Astrocyte (in vitro differentiated cells and primary cell): ENCODE data around the gene EGLN2. TPM values are rescaled to one million over a fixed set of nuclear protein-coding genes. Genes with fewer than 3 reads are reported as not detected.

Experiments
- DNase-seq: peaks from one replicate; pipeline ENCODE4 v3.0.0-alpha.2; 2010; ENCODE audit warnings: low read depth
- FAIRE-seq: peaks from 2 replicates; lab custom pipeline; 2011; peaks lifted over from hg19 to GRCh38; lab: Jason Lieb, UNC
- H2AFZ ChIP-seq: 2 replicates; pipeline ENCODE4 v1.6.0; 2012; ENCODE audit warnings: low read depth, low read length, inconsistent platforms
- H3K27ac ChIP-seq: 2 replicates; pipeline ENCODE4 v1.5.1; 2011; ENCODE audit warnings: low read depth, low read length, inconsistent platforms
- H3K27me3 ChIP-seq: 2 replicates; pipeline ENCODE4 v1.6.0; 2011; ENCODE audit warnings: low read length, inconsistent platforms; ENCODE audit not compliant: insufficient read depth
- H3K36me3 ChIP-seq: 2 replicates; pipeline ENCODE4 v1.5.1; 2011; ENCODE audit warnings: low read length, inconsistent platforms; ENCODE audit not compliant: insufficient read depth
- H3K4me1 ChIP-seq: 2 replicates; pipeline ENCODE4 v1.5.1; 2011; ENCODE audit warnings: low read length, inconsistent platforms; ENCODE audit not compliant: insufficient read depth
- H3K4me2 ChIP-seq: 2 replicates; pipeline ENCODE4 v1.6.0; 2012; ENCODE audit warnings: low read length, inconsistent platforms
- H3K4me3 ChIP-seq: 2 replicates; pipeline ENCODE4 v1.5.1; 2011; ENCODE audit warnings: low read depth, mild to moderate bottlenecking, low read length, inconsistent platforms; ENCODE audit not compliant: insufficient read depth
- H3K79me2 ChIP-seq: 2 replicates; pipeline ENCODE4 v1.6.0; 2012; ENCODE audit warnings: mild to moderate bottlenecking, low read length, inconsistent platforms; ENCODE audit not compliant: insufficient read depth
- H3K9ac ChIP-seq: 2 replicates; pipeline ENCODE4 v1.6.0; 2012; ENCODE audit warnings: mild to moderate bottlenecking, low read length, inconsistent platforms
- H3K9me3 ChIP-seq: 2 replicates; pipeline ENCODE4 v1.5.1; 2012; ENCODE audit warnings: low read depth, mild to moderate bottlenecking, low read length, inconsistent platforms; ENCODE audit not compliant: insufficient read depth
- H4K20me1 ChIP-seq: 2 replicates; pipeline ENCODE4 v1.6.0; 2012; ENCODE audit warnings: low read length, inconsistent platforms; ENCODE audit not compliant: insufficient read depth
- H3K27ac Mint-ChIP-seq: one replicate; pipeline ENCODE4 v1.8.0; 2021; ENCODE audit warnings: mild to moderate bottlenecking, mixed read lengths; ENCODE audit not compliant: unreplicated experiment
- H3K27me3 Mint-ChIP-seq: one replicate; pipeline ENCODE4 v1.8.0; 2021; ENCODE audit warnings: low read depth, mixed read lengths; ENCODE audit not compliant: unreplicated experiment
- H3K36me3 Mint-ChIP-seq: one replicate; pipeline ENCODE4 v1.8.0; 2021; ENCODE audit warnings: low read depth, mixed read lengths; ENCODE audit not compliant: unreplicated experiment
- H3K4me1 Mint-ChIP-seq: one replicate; pipeline ENCODE4 v1.8.0; 2021; ENCODE audit warnings: low read depth, mixed read lengths; ENCODE audit not compliant: unreplicated experiment
- H3K4me3 Mint-ChIP-seq: one replicate; pipeline ENCODE4 v1.8.0; 2021; ENCODE audit warnings: mild to moderate bottlenecking, moderate library complexity, mixed read lengths; ENCODE audit not compliant: unreplicated experiment
- H3K9me3 Mint-ChIP-seq: one replicate; pipeline ENCODE4 v1.8.0; 2021; ENCODE audit warnings: mild to moderate bottlenecking, mixed read lengths; ENCODE audit not compliant: unreplicated experiment
- CTCF ChIP-seq: IDR thresholded peaks from 2 replicates; pipeline ENCODE4 v1.5.1; 2011; ENCODE audit warnings: low read depth, mild to moderate bottlenecking, inconsistent platforms, low read length, moderate library complexity; ENCODE audit not compliant: insufficient read depth
- EZH2 ChIP-seq: IDR thresholded peaks from 2 replicates; pipeline ENCODE4 v1.6.1; 2012; ENCODE audit warnings: mild to moderate bottlenecking, low read length, inconsistent platforms; ENCODE audit not compliant: insufficient read depth
- total RNA-seq: library from RNA; stranded (reverse); gene quantifications from 2 replicates; pipeline ENCODE4 v1.2.1, GENCODE V29; 2021

EGLN2 gene
- total RNA-seq, 1 donor from 2014 or later, result 84.6 TPM

GRCh38 chr19:40774916-40775631, 23.9 kb upstream of the EGLN2 start, which contains the start of gene MIA:
Gene MIA, plus strand, starts transcription at chr19:40775521. Its CDS starts 22 bp downstream, at chr19:40775543.
- Mint-ChIP-seq H3K4me3 (peak within 1 kb of the TSS; percentile 68), H3K9me3 (peaks cover 3% of the 10 kb centered on the region), H3K4me1 (peaks cover 10% of the 10 kb centered on the region), H3K27me3 (no peaks in the 10 kb centered on the region), H3K36me3 (peaks cover 16% of the 10 kb centered on the region), H3K27ac (peak within 1 kb of the TSS; percentile 53)
- H3K9ac ChIP-seq, result no peak within 1 kb of the TSS
- no peaks in the 10 kb centered on the region for H3K36me3 ChIP-seq
- H3K4me2 ChIP-seq, result peak within 1 kb of the TSS; percentile 48
- H2AFZ ChIP-seq, result no peak within 1 kb of the TSS
- no peak for FAIRE-seq
- TF ChIP-seq EZH2, result no peak
- no peak for TF ChIP-seq CTCF
- DNase-seq, result no peak
- no peaks in the 10 kb centered on the region for H3K9me3 ChIP-seq
- H3K4me3 ChIP-seq, result no peak within 1 kb of the TSS
- H3K4me1 ChIP-seq, result peaks cover 22% of the 10 kb centered on the region
- no peaks in the 10 kb centered on the region for H3K27me3 ChIP-seq
- no peaks in the 10 kb centered on the region for H3K79me2 ChIP-seq
- no peak within 1 kb of the TSS for H3K27ac ChIP-seq
- peaks cover 2% of the 10 kb centered on the region for H4K20me1 ChIP-seq

- Mint-ChIP-seq H3K27me3 (no peaks in the 10 kb centered on the region), H3K9me3 (peaks cover 3% of the 10 kb centered on the region), H3K36me3 (peaks cover 13% of the 10 kb centered on the region), H3K27ac (peak overlapping the region; percentile 53), H3K4me3 (no peak overlapping the region), H3K4me1 (peaks cover 10% of the 10 kb centered on the region)
- Histone ChIP-seq H4K20me1 (peaks cover 2% of the 10 kb centered on the region), H3K4me1 (peaks cover 22% of the 10 kb centered on the region), H2AFZ (no peak overlapping the region), H3K4me2 (no peak overlapping the region), H3K9me3 (no peaks in the 10 kb centered on the region), H3K36me3 (no peaks in the 10 kb centered on the region), H3K79me2 (no peaks in the 10 kb centered on the region), H3K4me3 (no peak overlapping the region), H3K27me3 (no peaks in the 10 kb centered on the region), H3K9ac (no peak overlapping the region), H3K27ac (no peak overlapping the region)
- no peak for DNase-seq
- TF ChIP-seq CTCF (no peak), EZH2 (no peak)
- no peak for FAIRE-seq
Observed at GRCh38 chr19:40775632-40776022, 23.4 kb upstream of the EGLN2 start.

- Histone ChIP-seq H3K36me3 (no peaks in the 10 kb centered on the region), H3K4me3 (no peak overlapping the region), H3K4me2 (no peak overlapping the region), H3K27ac (no peak overlapping the region), H3K4me1 (peaks cover 22% of the 10 kb centered on the region), H4K20me1 (peaks cover 2% of the 10 kb centered on the region), H2AFZ (no peak overlapping the region), H3K9ac (no peak overlapping the region), H3K27me3 (no peaks in the 10 kb centered on the region), H3K79me2 (no peaks in the 10 kb centered on the region), H3K9me3 (no peaks in the 10 kb centered on the region)
- Mint-ChIP-seq H3K9me3 (no peaks in the 10 kb centered on the region), H3K36me3 (peaks cover 8% of the 10 kb centered on the region), H3K4me1 (peaks cover 10% of the 10 kb centered on the region), H3K4me3 (peak overlapping the region; percentile 68), H3K27ac (no peak overlapping the region), H3K27me3 (no peaks in the 10 kb centered on the region)
- FAIRE-seq (no peak), DNase-seq (no peak)
- TF ChIP-seq CTCF (no peak), EZH2 (no peak)
Observed at GRCh38 chr19:40776364-40776763, 22.6 kb upstream of the EGLN2 start.
